Measurements from ENCODE around the gene PHACTR3.
"Not testable (repeated sequence)": the region's sequence is repeated elsewhere in the genome, so short reads cannot be mapped to it uniquely, and the experiment has no call there.

PHACTR3 gene

GRCh38 chr20:59603781-59604541, at the start of gene PHACTR3:
Gene PHACTR3, plus strand, starts transcription at chr20:59604540. Its CDS starts 475 bp downstream, at chr20:59605015.
- no peak for DNase-seq

DNA sequence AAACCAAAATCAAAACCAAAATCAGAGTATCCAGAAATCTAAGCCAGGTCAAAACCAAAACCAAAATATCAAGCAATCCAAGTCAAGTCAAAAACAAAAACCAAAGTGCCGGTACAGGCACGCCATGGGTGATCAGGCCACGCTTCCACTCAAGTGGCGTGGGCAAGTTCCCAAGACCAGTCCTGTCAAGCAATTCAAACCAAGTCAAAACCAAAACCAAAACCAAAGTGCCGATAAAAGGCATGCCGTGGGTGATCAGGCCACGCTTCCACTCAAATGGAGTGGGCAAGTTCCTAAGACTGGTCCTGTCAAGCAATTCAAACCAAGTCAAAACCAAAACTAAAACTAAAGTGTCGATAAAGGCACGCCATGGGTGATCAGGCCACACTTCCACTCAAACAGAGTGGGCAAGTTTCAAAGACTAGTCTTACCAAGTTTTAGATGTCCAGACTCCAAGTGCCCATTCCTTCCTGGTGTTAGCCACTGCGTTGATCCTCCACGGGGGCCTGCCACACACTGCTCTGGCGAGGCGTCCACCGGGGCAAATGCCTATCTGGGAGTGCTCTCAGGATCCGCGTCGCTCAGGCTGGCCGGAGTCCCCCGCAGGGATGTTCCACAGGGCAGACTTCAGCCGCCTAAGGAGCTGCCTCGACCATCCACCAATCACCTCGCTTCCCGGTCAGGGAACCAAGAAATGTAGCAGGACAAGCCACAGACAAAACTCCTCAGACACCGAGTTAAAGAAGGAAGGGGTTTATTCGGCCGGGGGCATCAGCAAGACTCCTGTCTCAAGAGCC, 46.4 kb upstream of the PHACTR3 start:
- DNase-seq: not testable (repeated sequence)

GRCh38 chr20:59559024-59559817, 45.1 kb upstream of the PHACTR3 start:
- DNase-seq: no peak

- no peak for DNase-seq
These were observed 44.5 kb upstream of the PHACTR3 start for GRCh38 chr20:59559863-59560262.

GRCh38 chr20:59560588-59561227, 43.6 kb upstream of the PHACTR3 start:
- DNase-seq: no peak

DNA sequence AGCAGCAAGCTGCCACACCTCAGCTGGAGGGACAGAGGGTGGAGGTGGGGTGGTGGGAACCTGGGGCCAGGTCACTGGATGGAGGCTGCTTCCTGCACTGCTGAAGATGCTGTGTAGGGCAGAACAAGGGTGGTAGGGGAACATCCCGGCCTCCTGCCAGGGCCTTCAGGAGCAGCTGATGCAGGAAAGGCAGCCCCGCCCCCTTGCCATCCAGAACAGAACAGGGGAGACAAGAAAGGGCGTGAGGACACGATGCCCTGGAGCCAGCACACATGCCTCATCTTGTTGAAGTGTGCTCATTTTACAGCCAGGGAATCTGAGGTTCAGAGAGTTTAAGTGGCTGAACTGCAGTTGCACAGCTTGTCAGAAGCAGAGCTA, 43.1 kb upstream of the PHACTR3 start:
- DNase-seq: no peak

DNA sequence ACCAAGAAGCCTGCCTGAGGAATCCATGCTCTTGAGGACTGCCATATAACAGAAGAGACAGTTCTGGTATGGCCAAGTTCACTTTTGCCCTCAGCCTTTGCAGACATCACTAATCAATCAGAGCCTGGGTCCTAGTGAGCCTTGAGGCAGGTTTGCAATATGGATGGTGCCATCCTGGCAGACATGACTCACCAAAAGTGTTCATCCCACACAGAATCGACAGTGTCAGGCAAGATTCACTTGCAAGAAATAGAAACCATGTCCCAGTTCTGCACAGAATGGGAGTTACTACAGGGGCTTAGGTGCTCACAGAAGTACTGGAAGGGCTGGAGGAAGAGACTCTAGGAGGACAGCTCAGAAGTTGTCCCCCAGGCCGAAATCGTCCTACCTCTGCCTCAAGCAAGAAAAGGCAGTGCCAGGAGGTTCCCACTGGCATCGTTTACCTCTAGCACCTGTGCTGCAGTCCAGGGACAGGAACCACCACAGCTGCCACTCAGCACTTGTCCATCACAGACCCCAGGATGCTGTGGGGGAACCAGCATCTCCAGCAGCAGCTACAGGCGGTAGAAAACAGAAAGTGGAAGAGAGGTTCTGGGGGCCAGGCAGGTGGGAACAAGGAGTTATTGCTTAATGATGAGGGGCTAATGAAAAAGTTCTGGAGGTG, 42.6 kb upstream of the PHACTR3 start:
- no peak for DNase-seq

GRCh38 chr20:59564171-59564570, 40.2 kb upstream of the PHACTR3 start:
- DNase-seq: no peak

DNA sequence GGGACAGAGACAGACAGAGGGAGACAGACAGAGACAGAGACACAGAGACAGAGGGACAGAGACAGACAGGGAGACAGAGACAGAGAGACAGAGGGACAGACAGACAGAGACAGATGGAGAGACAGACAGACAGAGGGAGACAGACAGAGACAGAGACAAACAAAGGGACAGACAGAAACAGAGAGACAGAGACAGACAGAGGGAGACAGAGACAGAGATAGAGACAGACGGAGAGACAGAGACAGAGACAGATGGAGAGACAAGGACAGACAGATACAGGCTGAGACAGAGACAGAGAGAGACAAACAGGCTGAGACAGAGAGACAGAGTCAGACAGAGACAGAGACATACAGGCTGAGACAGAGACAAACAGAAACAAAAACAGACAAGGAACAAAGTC, 39.4 kb upstream of the PHACTR3 start:
- no peak for DNase-seq

DNA sequence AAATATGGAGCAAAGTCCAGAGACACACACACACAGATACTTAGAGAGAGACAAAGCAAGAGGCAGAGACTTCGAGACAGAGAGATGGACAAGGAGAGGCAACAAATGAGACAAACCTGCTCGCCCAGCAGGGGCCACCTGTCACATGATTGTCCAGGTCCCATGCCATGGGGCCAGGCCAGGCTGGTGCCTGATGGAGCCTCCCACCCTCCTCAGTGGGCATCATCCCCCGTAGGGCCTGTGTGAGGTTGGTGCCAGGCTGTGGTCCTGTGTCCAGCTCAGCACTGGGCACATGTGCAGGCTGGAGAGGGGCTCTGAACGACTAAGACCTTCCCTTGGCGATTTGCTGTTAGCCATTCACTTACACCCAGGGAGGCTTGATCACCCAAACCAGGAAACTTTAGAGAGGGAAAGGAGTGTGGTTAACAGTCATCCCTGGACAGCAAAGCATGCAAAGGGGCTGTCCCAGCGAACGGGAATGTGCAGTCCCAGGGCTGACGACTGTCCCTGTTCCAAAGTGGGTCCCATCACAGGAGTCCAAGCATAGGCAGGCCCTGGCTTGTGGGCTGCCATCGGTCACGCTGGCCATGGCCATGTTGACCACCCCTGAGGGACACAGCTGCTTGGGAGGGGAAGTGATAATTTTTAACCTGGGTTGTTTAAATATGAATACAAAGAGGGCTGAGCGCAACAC, 38.4 kb upstream of the PHACTR3 start:
- DNase-seq: peak; percentile 16

DNA sequence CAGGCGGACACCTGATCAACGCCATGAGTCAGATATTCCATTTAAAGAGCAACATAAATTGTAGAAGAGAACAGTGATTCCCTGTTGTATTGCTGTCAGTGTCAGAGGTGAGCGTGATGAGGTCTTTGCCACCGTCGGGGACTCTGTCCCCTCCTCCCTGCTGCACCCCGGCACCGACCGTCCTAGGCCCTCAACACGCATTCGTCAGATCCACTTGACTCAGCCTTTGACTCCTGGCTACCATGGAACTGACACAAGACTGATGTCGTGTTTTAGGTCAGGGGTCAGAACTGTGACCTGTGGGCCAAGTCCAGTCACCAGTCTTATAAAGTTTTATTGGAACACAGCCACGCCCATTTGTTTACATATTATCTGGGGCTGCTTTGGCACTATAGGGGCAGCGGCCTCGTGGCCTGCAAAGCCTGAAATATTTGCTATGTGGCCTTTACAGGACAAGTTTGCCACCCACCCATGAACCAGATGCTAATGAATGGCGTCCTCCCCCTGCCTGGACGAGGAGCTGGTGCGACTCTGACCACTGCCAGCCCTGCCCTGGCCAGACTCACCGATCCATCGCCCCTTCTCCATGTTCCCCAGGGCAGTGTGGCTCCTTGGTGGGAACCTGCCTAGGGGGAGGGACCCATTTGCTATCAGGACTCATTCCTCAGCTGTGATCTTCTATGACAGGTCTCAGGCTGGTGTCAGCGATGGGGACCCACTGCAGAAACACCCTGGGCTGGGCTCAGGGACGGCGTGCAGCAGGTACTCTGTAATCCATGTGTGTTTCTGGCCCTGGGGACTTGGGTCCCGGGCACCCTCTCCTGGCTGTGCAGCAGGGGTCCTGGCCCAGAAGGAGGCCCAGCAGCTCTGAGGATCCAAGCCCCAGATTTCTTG, 37.5 kb upstream of the PHACTR3 start:
- peak; percentile 3 for DNase-seq

- DNase-seq: peak; percentile 8
These were observed 36.5 kb upstream of the PHACTR3 start for GRCh38 chr20:59567585-59568508.

DNA sequence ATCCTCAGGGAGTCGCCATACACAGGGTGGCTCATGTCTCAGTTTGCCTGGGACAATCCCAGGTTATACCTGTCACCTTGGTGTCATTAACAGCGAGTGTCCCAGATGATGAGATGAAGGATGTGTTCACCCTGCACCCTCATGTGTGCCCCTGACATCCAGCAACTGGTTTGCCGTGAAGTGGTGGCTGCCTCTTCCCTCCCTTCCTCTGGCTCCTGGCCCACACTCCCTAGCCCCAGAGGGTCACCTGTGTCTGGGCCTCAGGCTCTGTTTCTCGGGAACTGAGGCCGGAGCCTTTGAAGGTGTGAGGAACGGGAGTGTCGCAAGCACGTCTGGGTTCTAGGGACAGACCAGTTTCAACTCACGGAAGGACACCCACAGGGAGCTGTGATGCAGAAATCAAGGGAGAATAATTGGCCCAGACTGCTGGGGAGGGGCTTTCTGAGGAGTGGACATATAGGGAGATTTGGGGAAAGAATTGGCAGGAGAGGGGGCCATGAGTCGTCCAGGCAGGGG, 35.8 kb upstream of the PHACTR3 start:
- peak; percentile 12 for DNase-seq

DNA sequence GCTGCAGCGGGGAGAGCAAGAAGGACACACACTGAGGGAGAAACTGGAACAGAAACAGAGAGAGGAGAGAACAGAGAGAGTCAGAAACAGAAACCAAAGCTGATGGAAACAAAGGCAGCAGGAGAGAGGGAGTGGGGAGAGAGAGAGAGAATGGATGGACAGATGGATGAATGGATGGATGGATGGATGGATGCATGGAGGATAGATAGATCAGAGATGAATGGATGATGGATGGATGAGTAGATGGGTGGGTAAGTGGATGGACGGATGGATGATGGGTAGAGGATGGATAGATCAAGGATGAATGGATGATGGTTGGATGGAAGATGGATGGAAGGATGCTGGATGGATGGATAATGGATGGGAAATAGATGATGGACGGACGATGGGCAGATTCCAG, 35.0 kb upstream of the PHACTR3 start:
- no peak for DNase-seq

- DNase-seq: peak; percentile 6
These were observed 33.2 kb upstream of the PHACTR3 start for GRCh38 chr20:59571151-59571550.

- peak; percentile 78 for DNase-seq
These were observed 32.6 kb upstream of the PHACTR3 start for GRCh38 chr20:59571551-59572314.

GRCh38 chr20:59572515-59572914, 31.8 kb upstream of the PHACTR3 start:
- DNase-seq: no peak

DNA sequence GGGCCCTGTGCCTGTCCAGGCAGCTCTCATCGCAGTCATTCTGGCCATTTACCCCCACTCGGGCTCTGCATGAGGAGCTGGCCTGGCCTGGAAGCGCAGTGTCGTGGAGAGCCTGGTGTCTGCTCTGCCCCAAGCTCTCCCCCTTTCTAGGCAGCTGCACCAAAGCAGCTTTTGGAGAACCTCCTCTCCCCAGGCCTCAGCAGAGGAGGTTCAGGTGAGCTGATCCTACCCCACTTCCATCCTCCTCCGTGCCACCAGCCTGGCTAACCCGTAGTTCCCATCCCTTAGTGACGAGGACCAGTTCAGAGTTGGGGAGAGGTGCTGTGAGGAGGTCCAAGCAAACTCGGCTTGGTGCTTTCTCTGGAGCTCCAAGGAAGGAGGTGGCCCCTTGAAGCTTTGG, 30.5 kb upstream of the PHACTR3 start:
- no peak for DNase-seq
